T-helper 1 cell treated with Interleukin-12 subunit alpha and Interleukin-12 subunit beta and Interleukin-4 antibody, amounts not matched to agents 30 μg/mL and 1 μg/mL, for 36 hours (primary cell): ENCODE results near the gene PCNX1.

Experiments used
- H3K27ac Mint-ChIP-seq: one replicate; pipeline ENCODE4 v1.8.0; 2021; ENCODE audit warnings: mild to moderate bottlenecking, mixed read lengths
- H3K27me3 Mint-ChIP-seq: one replicate; pipeline ENCODE4 v1.8.0; 2021; ENCODE audit warnings: low read depth, mixed read lengths
- H3K36me3 Mint-ChIP-seq: one replicate; pipeline ENCODE4 v1.8.0; 2021; ENCODE audit warnings: low read depth, mixed read lengths
- H3K4me1 Mint-ChIP-seq: one replicate; pipeline ENCODE4 v1.8.0; 2021; ENCODE audit warnings: low read depth, mixed read lengths
- H3K4me3 Mint-ChIP-seq: one replicate; pipeline ENCODE4 v1.8.0; 2021; ENCODE audit warnings: mild to moderate bottlenecking, moderate library complexity, mixed read lengths
- H3K9me3 Mint-ChIP-seq: one replicate; pipeline ENCODE4 v1.8.0; 2021; ENCODE audit warnings: mixed read lengths

PCNX1 gene

GRCh38 chr14:70896981-70897380 is 10.3 kb upstream of the PCNX1 start:
- Mint-ChIP-seq H3K27me3 (no peaks in the 10 kb centered on the region), H3K4me3 (no peak overlapping the region), H3K4me1 (peaks cover 46% of the 10 kb centered on the region), H3K9me3 (peaks cover 9% of the 10 kb centered on the region), H3K27ac (no peak overlapping the region), H3K36me3 (peaks cover 10% of the 10 kb centered on the region)

- H3K36me3 Mint-ChIP-seq: peaks cover 10% of the 10 kb centered on the region
- H3K27me3 Mint-ChIP-seq: no peaks in the 10 kb centered on the region
- H3K4me3 Mint-ChIP-seq: no peak overlapping the region
- peaks cover 9% of the 10 kb centered on the region for H3K9me3 Mint-ChIP-seq
- H3K4me1 Mint-ChIP-seq: peaks cover 46% of the 10 kb centered on the region
- no peak overlapping the region for H3K27ac Mint-ChIP-seq
Measured at GRCh38 chr14:70897464-70897863, 9.8 kb upstream of the PCNX1 start.

GRCh38 chr14:70898111-70898745 is 9.0 kb upstream of the PCNX1 start:
- Mint-ChIP-seq H3K4me3 (no peak overlapping the region), H3K4me1 (peaks cover 38% of the 10 kb centered on the region), H3K36me3 (peaks cover 8% of the 10 kb centered on the region), H3K27ac (no peak overlapping the region), H3K9me3 (peaks cover 9% of the 10 kb centered on the region), H3K27me3 (no peaks in the 10 kb centered on the region)

GRCh38 chr14:70901269-70901668 is 6.0 kb upstream of the PCNX1 start:
- Mint-ChIP-seq H3K4me1 (peaks cover 23% of the 10 kb centered on the region), H3K27me3 (no peaks in the 10 kb centered on the region), H3K9me3 (peaks cover 8% of the 10 kb centered on the region), H3K36me3 (peaks cover 7% of the 10 kb centered on the region), H3K27ac (no peak overlapping the region), H3K4me3 (no peak overlapping the region)

- peaks cover 24% of the 10 kb centered on the region for H3K4me1 Mint-ChIP-seq
- H3K27ac Mint-ChIP-seq: peak overlapping the region; percentile 23
- no peak overlapping the region for H3K4me3 Mint-ChIP-seq
- H3K27me3 Mint-ChIP-seq: no peaks in the 10 kb centered on the region
- peaks cover 3% of the 10 kb centered on the region for H3K36me3 Mint-ChIP-seq
- H3K9me3 Mint-ChIP-seq: no peaks in the 10 kb centered on the region
Measured at GRCh38 chr14:70902184-70902583, 5.1 kb upstream of the PCNX1 start.

GRCh38 chr14:70904373-70904772 is 2.9 kb upstream of the PCNX1 start:
- Mint-ChIP-seq H3K4me1 (peaks cover 25% of the 10 kb centered on the region), H3K4me3 (no peak overlapping the region), H3K27ac (no peak overlapping the region), H3K27me3 (no peaks in the 10 kb centered on the region), H3K9me3 (no peaks in the 10 kb centered on the region), H3K36me3 (peaks cover 5% of the 10 kb centered on the region)

- H3K4me3 Mint-ChIP-seq: no peak overlapping the region
- no peaks in the 10 kb centered on the region for H3K27me3 Mint-ChIP-seq
- no peak overlapping the region for H3K27ac Mint-ChIP-seq
- peaks cover 8% of the 10 kb centered on the region for H3K36me3 Mint-ChIP-seq
- no peaks in the 10 kb centered on the region for H3K9me3 Mint-ChIP-seq
- peaks cover 30% of the 10 kb centered on the region for H3K4me1 Mint-ChIP-seq
Measured at GRCh38 chr14:70905301-70905700, 2.0 kb upstream of the PCNX1 start.

GRCh38 chr14:70906793-70907175 is 475 bp upstream of the PCNX1 start:
- peaks cover 14% of the 10 kb centered on the region for H3K36me3 Mint-ChIP-seq
- peak overlapping the region; percentile 88 for H3K4me3 Mint-ChIP-seq
- H3K4me1 Mint-ChIP-seq: peaks cover 38% of the 10 kb centered on the region
- H3K27ac Mint-ChIP-seq: peak overlapping the region; percentile 86
- H3K27me3 Mint-ChIP-seq: no peaks in the 10 kb centered on the region
- H3K9me3 Mint-ChIP-seq: no peaks in the 10 kb centered on the region

GRCh38 chr14:70907996-70908934 is 1.0 kb downstream of the PCNX1 start:
- no peaks in the 10 kb centered on the region for H3K27me3 Mint-ChIP-seq
- peaks cover 45% of the 10 kb centered on the region for H3K4me1 Mint-ChIP-seq
- H3K27ac Mint-ChIP-seq: peak overlapping the region; percentile 90
- H3K4me3 Mint-ChIP-seq: peak overlapping the region; percentile 96
- H3K36me3 Mint-ChIP-seq: peaks cover 20% of the 10 kb centered on the region
- no peaks in the 10 kb centered on the region for H3K9me3 Mint-ChIP-seq

- Mint-ChIP-seq H3K27ac (peak overlapping the region; percentile 90), H3K4me1 (peaks cover 45% of the 10 kb centered on the region)
Measured at GRCh38 chr14:70908935-70909641, 1.8 kb downstream of the PCNX1 start.

GRCh38 chr14:70909733-70910614 is 2.7 kb downstream of the PCNX1 start:
- Mint-ChIP-seq H3K27ac (peak overlapping the region; percentile 32), H3K9me3 (no peaks in the 10 kb centered on the region), H3K4me1 (peaks cover 45% of the 10 kb centered on the region), H3K36me3 (peaks cover 20% of the 10 kb centered on the region), H3K4me3 (peak overlapping the region; percentile 96), H3K27me3 (no peaks in the 10 kb centered on the region)

More at GRCh38 chr14:70908935-70909641, 1.8 kb downstream of the PCNX1 start:
- Mint-ChIP-seq H3K27me3 (no peaks in the 10 kb centered on the region), H3K9me3 (no peaks in the 10 kb centered on the region), H3K4me3 (peak overlapping the region; percentile 96), H3K36me3 (peaks cover 20% of the 10 kb centered on the region)

GRCh38 chr14:70915415-70915814 is 8.2 kb downstream of the PCNX1 start:
- H3K27ac Mint-ChIP-seq: no peak overlapping the region
- H3K36me3 Mint-ChIP-seq: peaks cover 27% of the 10 kb centered on the region
- H3K9me3 Mint-ChIP-seq: no peaks in the 10 kb centered on the region
- H3K4me1 Mint-ChIP-seq: peaks cover 60% of the 10 kb centered on the region
- no peaks in the 10 kb centered on the region for H3K27me3 Mint-ChIP-seq
- H3K4me3 Mint-ChIP-seq: no peak overlapping the region

GRCh38 chr14:70916300-70916699 is 9.0 kb downstream of the PCNX1 start:
- H3K36me3 Mint-ChIP-seq: peaks cover 24% of the 10 kb centered on the region
- H3K27me3 Mint-ChIP-seq: no peaks in the 10 kb centered on the region
- no peaks in the 10 kb centered on the region for H3K9me3 Mint-ChIP-seq
- H3K4me1 Mint-ChIP-seq: peaks cover 60% of the 10 kb centered on the region
- no peak overlapping the region for H3K27ac Mint-ChIP-seq
- no peak overlapping the region for H3K4me3 Mint-ChIP-seq

GRCh38 chr14:70916799-70917198 is 9.5 kb downstream of the PCNX1 start:
- H3K4me1 Mint-ChIP-seq: peaks cover 60% of the 10 kb centered on the region
- no peaks in the 10 kb centered on the region for H3K27me3 Mint-ChIP-seq
- no peak overlapping the region for H3K4me3 Mint-ChIP-seq
- H3K9me3 Mint-ChIP-seq: no peaks in the 10 kb centered on the region
- H3K27ac Mint-ChIP-seq: peak overlapping the region; percentile 16
- peaks cover 22% of the 10 kb centered on the region for H3K36me3 Mint-ChIP-seq
